Measurements from ENCODE around the gene SSPN.

- TF ChIP-seq POLR2A (IDR thresholded peaks at IDR 0.05; ENCODE audit: low read depth, low read length) (no peak), POLR2AphosphoS5 (IDR thresholded peaks at IDR 0.05; ENCODE audit: low read depth, low read length) (no peak)
Measured at GRCh38 chr12:26153421-26154154, 41.8 kb upstream of the SSPN start.

All from GM12892 (cell line).